ENCODE measurements around the gene RSRC1. TPM values are rescaled to one million over a fixed set of nuclear protein-coding genes. Genes with fewer than 3 reads are reported as not detected.
A peak's percentile ranks its signal among the peaks of the same experiment; 100 is the strongest.
"Not testable (repeated sequence)": the region's sequence is repeated elsewhere in the genome, so short reads cannot be mapped to it uniquely, and the experiment has no call there.

RSRC1 gene
- total and polyA plus RNA-seq, 8 donors, result 7.7 to 19.9 (median 10.2) TPM

- Histone ChIP-seq H3K9me3 (no peaks in the 10 kb centered on the region), H3K27me3 (no peaks in the 10 kb centered on the region), H3K4me3 (no peak overlapping the region), H3K36me3 (peaks cover 0 to 13% (median 2%) of the 10 kb centered on the region in 3 donors), H3K4me1 (peaks cover 0 to 4% (median 0%) of the 10 kb centered on the region in 3 donors), H3K27ac (no peak overlapping the region)
- TF ChIP-seq, protein P1, sequence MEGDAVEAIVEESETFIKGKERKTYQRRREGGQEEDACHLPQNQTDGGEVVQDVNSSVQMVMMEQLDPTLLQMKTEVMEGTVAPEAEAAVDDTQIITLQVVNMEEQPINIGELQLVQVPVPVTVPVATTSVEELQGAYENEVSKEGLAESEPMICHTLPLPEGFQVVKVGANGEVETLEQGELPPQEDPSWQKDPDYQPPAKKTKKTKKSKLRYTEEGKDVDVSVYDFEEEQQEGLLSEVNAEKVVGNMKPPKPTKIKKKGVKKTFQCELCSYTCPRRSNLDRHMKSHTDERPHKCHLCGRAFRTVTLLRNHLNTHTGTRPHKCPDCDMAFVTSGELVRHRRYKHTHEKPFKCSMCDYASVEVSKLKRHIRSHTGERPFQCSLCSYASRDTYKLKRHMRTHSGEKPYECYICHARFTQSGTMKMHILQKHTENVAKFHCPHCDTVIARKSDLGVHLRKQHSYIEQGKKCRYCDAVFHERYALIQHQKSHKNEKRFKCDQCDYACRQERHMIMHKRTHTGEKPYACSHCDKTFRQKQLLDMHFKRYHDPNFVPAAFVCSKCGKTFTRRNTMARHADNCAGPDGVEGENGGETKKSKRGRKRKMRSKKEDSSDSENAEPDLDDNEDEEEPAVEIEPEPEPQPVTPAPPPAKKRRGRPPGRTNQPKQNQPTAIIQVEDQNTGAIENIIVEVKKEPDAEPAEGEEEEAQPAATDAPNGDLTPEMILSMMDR (IDR thresholded peaks at IDR 0.05), result no peak
- FAIRE-seq (peak; percentile 65), ATAC-seq (no peak), DNase-seq (no peak)
- intact Hi-C loops (cut with DNase I), result no loop called here
Measured at GRCh38 chr3:158121295-158121694, 11.4 kb downstream of the RSRC1 start.

DNA sequence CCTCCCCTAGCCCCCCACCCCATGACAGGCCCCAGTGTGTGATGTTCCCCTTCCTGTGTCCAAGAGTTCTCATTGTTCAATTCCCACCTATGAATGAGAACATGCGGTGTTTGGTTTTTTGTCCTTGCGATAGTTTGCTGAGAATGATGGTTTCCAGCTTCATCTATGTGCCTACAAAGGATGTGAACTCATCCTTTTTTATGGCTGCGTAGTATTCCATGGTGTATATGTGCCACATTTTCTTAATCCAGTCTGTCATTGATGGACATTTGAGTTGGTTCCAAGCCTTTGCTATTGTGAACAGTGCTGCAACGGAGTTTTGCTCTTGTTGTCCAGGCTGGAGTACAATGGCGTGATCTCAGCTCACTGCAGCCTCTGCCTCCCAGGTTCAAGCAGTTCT lies 12.8 kb downstream of the RSRC1 start:
- H3K27me3 ChIP-seq; H3K4me3 ChIP-seq; H3K27ac ChIP-seq; intact Hi-C loops (cut with DNase I); DNase-seq; H3K4me1 ChIP-seq; FAIRE-seq; H3K9me3 ChIP-seq; ATAC-seq: not testable (repeated sequence)
- WGBS, 2 donors, result 79 to 98% methylated on average over 5 of the region's 5 CpGs
- H3K36me3 ChIP-seq, result peaks cover 0 to 13% (median 2%) of the 10 kb centered on the region in 3 donors

- no peaks in the 10 kb centered on the region for H3K4me1 ChIP-seq
- peaks cover 0 to 20% (median 2%) of the 10 kb centered on the region in 3 donors for H3K36me3 ChIP-seq
- no peaks in the 10 kb centered on the region for H3K9me3 ChIP-seq
- intact Hi-C loops (cut with DNase I), result no loop called here
- no peak overlapping the region for H3K4me3 ChIP-seq
- DNase-seq (no peak), FAIRE-seq (no peak), ATAC-seq (no peak)
- H3K27me3 ChIP-seq, result no peaks in the 10 kb centered on the region
- no peak overlapping the region for H3K27ac ChIP-seq
- TF ChIP-seq, protein P1 (IDR thresholded peaks at IDR 0.05), result no peak
- 90 to 91% methylated on average over 3 of the region's 3 CpGs for WGBS, 2 donors
Measured at GRCh38 chr3:158127250-158128219, 17.6 kb downstream of the RSRC1 start.

GRCh38 chr3:158128755-158129154 lies 18.9 kb downstream of the RSRC1 start:
- WGBS, 2 donors, result 69 to 90% methylated on average over 6 of the region's 6 CpGs
- intact Hi-C loops (cut with DNase I), result no loop called here

DNA sequence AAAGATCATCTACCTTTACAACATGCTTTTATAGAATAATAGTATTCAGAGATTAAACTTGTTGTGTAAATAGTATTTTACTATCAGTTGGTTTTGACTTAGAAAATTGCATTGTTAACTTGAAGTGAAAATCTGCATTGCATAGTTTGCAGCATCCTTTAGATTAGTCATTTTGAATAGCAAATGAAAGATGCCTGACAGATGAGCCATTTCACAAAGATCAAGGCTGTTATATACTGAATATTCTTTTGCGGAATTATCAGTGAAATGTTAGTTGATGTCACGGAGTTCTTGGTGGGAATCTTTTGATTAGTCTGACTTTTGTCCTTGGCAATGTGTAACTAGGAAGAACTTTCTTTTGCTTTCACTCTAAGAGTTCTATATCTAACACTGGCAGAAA lies 24.5 kb downstream of the RSRC1 start:
- ATAC-seq, result no peak
- no peak overlapping the region for H3K27ac ChIP-seq
- DNase-seq, result no peak
- TF ChIP-seq, protein P1 (IDR thresholded peaks at IDR 0.05), result no peak
- H3K36me3 ChIP-seq, result peaks cover 0 to 7% (median 0%) of the 10 kb centered on the region in 3 donors
- FAIRE-seq, result no peak
- no peaks in the 10 kb centered on the region for H3K9me3 ChIP-seq
- no peak overlapping the region for H3K4me3 ChIP-seq
- H3K27me3 ChIP-seq, result no peaks in the 10 kb centered on the region
- H3K4me1 ChIP-seq, result no peaks in the 10 kb centered on the region
- 74 to 79% methylated on average over 2 of the region's 2 CpGs for WGBS, 2 donors
- intact Hi-C loops (cut with DNase I), result no loop called here

More at GRCh38 chr3:158128755-158129154, 18.9 kb downstream of the RSRC1 start:
- Histone ChIP-seq H3K27me3 (no peaks in the 10 kb centered on the region), H3K4me1 (no peaks in the 10 kb centered on the region), H3K27ac (no peak overlapping the region), H3K9me3 (no peaks in the 10 kb centered on the region), H3K4me3 (no peak overlapping the region), H3K36me3 (peaks cover 0 to 14% (median 2%) of the 10 kb centered on the region in 3 donors)
- TF ChIP-seq, protein P1 (IDR thresholded peaks at IDR 0.05), result no peak
- DNase-seq (no peak), FAIRE-seq (no peak), ATAC-seq (no peak)
